ENCODE data around the gene TBC1D19.

DNA sequence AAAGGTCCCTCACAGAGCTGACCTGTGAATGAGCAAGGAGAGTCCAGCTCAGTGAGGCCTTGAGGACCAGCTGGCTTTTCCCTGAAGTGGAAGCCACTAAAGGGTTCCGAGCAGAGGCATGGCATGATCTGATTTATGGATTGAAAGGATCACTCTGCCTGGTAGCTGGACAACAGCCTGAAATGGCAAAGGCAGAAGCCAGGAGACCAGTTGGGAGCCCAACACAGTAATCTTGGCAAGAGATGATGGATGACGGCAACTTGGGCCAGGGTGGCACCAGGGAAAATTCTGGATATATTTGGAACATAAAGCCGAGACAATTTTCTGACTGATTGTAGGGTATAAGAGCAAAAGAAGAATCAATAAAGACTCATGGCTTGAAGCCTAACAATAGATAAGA is 207.5 kb downstream of the TBC1D19 start:
- TF ChIP-seq CTCF (IDR thresholded peaks at IDR 0.05; ENCODE audit: poor library complexity) = no peak
- TF ChIP-seq EZH2phosphoT487 (IDR thresholded peaks at IDR 0.05; ENCODE audit: low read depth, severe bottlenecking, unreplicated experiment) = no peak
- TF ChIP-seq EZH2 (IDR thresholded peaks at IDR 0.05; ENCODE audit: borderline replicate concordance) = no peak

All from hepatocyte (in vitro differentiated cells).